Thyroid gland (tissue), 4 donors: Measurements from ENCODE around the gene SUSD4. TPM values are rescaled to one million over a fixed set of nuclear protein-coding genes. Genes with fewer than 3 reads are reported as not detected.

Source experiments
- DNase-seq, 2 donors: peaks; one replicate each; pipeline ENCODE4 v3.0.0-alpha.2; 2019
- H3K27ac ChIP-seq, 3 donors: fragments of 200-600 bp; sonication (generic); 1 replicate in 2 of 3; 2 replicates in 1 of 3; pipeline ENCODE4 v1.5.1; 2016 to 2019; ENCODE audit warnings: mild to moderate bottlenecking in 1 of 3, moderate library complexity in 1 of 3
- H3K27me3 ChIP-seq: fragments of 200-600 bp; sonication (generic); one replicate; pipeline ENCODE4 v1.5.1; 2019
- H3K36me3 ChIP-seq, 2 donors: fragments of 200-600 bp; sonication (generic); one replicate each; pipeline ENCODE4 v1.5.1; 2016 to 2019
- H3K4me1 ChIP-seq, 2 donors: fragments of 200-600 bp; sonication (generic); one replicate each; pipeline ENCODE4 v1.5.1; 2017 to 2019
- H3K4me3 ChIP-seq, 3 donors: fragments of 200-600 bp; sonication (generic); replicated peaks in 1 of 3; 1 replicate in 2 of 3; 2 replicates in 1 of 3; pipeline ENCODE4 v1.5.1; 2016; ENCODE audit warnings: mild to moderate bottlenecking in 1 of 3
- H3K9me3 ChIP-seq: fragments of 200-600 bp; sonication (generic); one replicate; pipeline ENCODE4 v1.5.1; 2017
- POLR2A ChIP-seq, 2 donors: fragments of 450-650 bp; IDR thresholded peaks; one replicate each; pipeline ENCODE4 v1.6.1; 2017; ENCODE audit warnings: antibody characterized with exemption in 2 of 2, mild to moderate bottlenecking in 2 of 2, moderate library complexity in 1 of 2
- WGBS, 2 donors: methylation state at CpG; one replicate each; pipeline ENCODE4 v1.1.5; 2017; 5-methylcytosine and 5-hydroxymethylcytosine counted together
- intact Hi-C: fragments of 100-400 bp; cut with DNase I; formaldehyde crosslinking; loops from one replicate; pipeline ENCODE4 v1.15.1; 2023
- total RNA-seq, 4 donors: library from RNA; depleted of rRNA; stranded (reverse); fragments of >200 nt; gene quantifications; one replicate each; pipeline ENCODE4 v1.2.3, GENCODE V29; 2016
- TF ChIP-seq, protein P1 (sequence below), 6 experiments: fragments of 200-600 bp in 3 of 6; fragments of 450-650 bp in 3 of 6; sonication (generic) in 3 of 6; IDR thresholded peaks; one replicate each; pipeline ENCODE4 v1.5.1; 2016 to 2019; ENCODE audit warnings: antibody characterized with exemption in 6 of 6, mild to moderate bottlenecking in 2 of 6, inconsistent platforms in 1 of 6, moderate library complexity in 1 of 6

Gene SUSD4
- total RNA-seq, 4 donors from 2014 or later, result 0.54 to 2.8 (median 0.92) TPM

DNA sequence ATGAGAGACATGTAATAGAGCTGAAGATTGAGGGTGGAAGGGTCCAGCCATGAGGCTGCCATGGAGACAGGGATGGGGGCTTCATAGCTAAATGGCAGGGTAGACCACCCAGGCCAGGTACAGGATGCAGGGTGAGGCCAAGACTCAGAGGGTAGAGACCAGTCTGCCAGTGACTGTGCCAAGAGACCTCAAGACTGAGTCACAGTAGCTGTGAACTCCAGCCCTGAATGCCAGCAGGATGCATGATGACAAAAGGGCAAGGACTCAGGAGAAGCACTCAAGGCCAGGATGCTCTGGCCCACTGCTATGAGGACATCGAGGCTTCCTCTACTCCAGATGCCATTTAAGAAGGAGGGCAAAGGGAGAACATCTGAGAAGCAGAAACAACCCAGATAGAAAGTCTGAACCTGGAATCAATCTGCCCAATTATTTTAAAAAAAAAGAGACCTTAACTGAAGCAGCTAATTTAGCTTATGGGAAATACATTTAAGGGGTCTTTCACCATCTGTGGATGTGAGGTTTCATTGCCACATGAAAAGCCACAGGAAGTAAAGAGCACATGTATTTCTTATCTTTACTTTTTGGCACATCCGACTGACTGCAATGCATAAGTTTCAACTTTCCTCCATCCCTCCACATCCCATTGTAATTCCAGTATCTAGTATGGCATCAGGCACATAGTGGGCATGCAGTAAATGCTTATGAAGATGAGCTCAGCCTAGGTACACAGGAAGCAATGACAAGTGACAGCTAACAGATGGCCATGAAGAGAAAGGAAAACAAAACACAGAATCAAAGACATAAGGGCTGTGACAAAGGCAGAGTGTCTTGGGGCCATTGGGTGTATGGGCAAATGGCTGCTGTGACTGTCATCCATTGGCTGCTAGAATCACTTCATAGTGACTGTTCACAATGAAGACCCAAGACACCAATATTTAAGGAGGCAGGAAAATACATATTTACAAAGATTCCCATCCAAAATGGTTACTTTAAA lies 40.2 kb downstream of the SUSD4 start:
- 65 to 88% methylated on average over 2 of the region's 2 CpGs for WGBS, 2 donors
- H3K4me3 ChIP-seq, result no peak overlapping the region
- TF ChIP-seq, protein P1, sequence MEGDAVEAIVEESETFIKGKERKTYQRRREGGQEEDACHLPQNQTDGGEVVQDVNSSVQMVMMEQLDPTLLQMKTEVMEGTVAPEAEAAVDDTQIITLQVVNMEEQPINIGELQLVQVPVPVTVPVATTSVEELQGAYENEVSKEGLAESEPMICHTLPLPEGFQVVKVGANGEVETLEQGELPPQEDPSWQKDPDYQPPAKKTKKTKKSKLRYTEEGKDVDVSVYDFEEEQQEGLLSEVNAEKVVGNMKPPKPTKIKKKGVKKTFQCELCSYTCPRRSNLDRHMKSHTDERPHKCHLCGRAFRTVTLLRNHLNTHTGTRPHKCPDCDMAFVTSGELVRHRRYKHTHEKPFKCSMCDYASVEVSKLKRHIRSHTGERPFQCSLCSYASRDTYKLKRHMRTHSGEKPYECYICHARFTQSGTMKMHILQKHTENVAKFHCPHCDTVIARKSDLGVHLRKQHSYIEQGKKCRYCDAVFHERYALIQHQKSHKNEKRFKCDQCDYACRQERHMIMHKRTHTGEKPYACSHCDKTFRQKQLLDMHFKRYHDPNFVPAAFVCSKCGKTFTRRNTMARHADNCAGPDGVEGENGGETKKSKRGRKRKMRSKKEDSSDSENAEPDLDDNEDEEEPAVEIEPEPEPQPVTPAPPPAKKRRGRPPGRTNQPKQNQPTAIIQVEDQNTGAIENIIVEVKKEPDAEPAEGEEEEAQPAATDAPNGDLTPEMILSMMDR (IDR thresholded peaks at IDR 0.05), result no peak
- no peak for TF ChIP-seq POLR2A (IDR thresholded peaks at IDR 0.05)
- no peak overlapping the region for H3K27ac ChIP-seq
- no peaks in the 10 kb centered on the region for H3K36me3 ChIP-seq
- H3K4me1 ChIP-seq, result no peaks in the 10 kb centered on the region
- H3K27me3 ChIP-seq, result no peaks in the 10 kb centered on the region
- intact Hi-C loops, result no loop called here
- no peak for DNase-seq
- no peaks in the 10 kb centered on the region for H3K9me3 ChIP-seq

DNA sequence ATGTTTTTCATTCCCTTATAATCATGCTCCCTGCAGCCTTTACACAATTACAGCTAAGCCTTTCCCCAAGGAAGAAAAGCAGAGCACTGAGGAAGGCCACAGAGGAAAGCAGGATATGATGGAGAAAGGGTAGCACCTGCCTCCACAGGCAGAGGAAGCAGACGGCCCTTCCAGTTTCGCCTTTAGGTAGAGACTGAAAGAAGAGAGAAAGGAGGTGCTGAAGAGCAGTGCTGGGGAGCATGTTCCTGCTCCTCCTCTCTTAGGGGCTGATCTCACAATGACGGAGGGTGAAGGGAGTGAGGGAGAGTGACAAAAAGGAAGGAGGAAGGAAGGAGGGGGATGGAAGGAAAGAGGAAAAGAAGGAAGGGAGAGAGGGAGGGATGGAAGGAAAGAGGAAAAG lies 41.1 kb downstream of the SUSD4 start:
- Histone ChIP-seq H3K4me3 (no peak overlapping the region), H3K36me3 (no peaks in the 10 kb centered on the region), H3K4me1 (no peaks in the 10 kb centered on the region), H3K9me3 (no peaks in the 10 kb centered on the region), H3K27ac (no peak overlapping the region), H3K27me3 (no peaks in the 10 kb centered on the region)
- DNase-seq, result no peak
- intact Hi-C loops, result no loop called here
- 77 to 84% methylated on average over 3 of the region's 3 CpGs for WGBS, 2 donors
- TF ChIP-seq, protein P1 (IDR thresholded peaks at IDR 0.05), result no peak
- TF ChIP-seq POLR2A (IDR thresholded peaks at IDR 0.05), result no peak

GRCh38 chr1:223320959-223321358 lies 43.0 kb downstream of the SUSD4 start:
- H3K9me3 ChIP-seq, result no peaks in the 10 kb centered on the region
- H3K27ac ChIP-seq, result no peak overlapping the region
- DNase-seq, result no peak
- H3K36me3 ChIP-seq, result no peaks in the 10 kb centered on the region
- intact Hi-C loops, result no loop called here
- no peak overlapping the region for H3K4me3 ChIP-seq
- WGBS, 2 donors, result 79 to 81% methylated on average over 6 of the region's 6 CpGs
- TF ChIP-seq POLR2A (IDR thresholded peaks at IDR 0.05), result no peak
- TF ChIP-seq, protein P1 (IDR thresholded peaks at IDR 0.05), result no peak
- H3K27me3 ChIP-seq, result no peaks in the 10 kb centered on the region
- no peaks in the 10 kb centered on the region for H3K4me1 ChIP-seq

DNA sequence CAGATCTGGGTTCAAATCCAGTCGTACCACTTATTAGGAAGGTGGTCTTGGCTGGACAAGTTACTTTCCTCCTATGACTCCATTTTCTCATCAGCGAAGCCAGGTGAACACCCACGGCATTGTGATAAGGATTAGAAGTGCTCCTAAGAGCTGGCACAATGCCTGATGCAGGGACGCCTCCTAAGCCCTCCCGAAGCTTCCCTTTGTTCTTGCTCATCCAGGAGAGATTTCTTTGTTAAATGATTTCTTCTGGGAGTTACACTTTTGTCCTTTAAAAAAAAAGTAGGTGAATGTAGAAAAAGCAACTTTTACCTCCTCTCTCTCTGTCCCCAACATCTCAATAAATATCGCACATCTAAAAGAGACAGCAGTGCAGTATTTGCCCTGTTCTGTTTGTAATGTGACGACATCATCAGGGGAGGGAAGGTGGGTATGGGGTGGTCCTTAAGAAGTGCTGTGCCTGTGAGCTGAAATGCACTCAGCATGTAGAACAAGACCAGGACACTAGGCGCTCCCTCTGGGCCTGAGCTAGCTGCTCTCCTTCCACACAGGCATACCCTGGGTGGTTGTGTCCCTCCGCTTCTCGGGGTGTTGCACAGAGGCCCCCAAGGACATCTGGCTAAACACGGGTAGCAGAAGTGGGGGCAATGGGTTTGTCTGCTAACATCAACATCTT lies 43.9 kb downstream of the SUSD4 start:
- TF ChIP-seq, protein P1 (IDR thresholded peaks at IDR 0.05), result no peak
- TF ChIP-seq POLR2A (IDR thresholded peaks at IDR 0.05), result no peak
- Histone ChIP-seq H3K4me1 (no peaks in the 10 kb centered on the region), H3K9me3 (no peaks in the 10 kb centered on the region), H3K27ac (no peak overlapping the region), H3K36me3 (no peaks in the 10 kb centered on the region), H3K4me3 (no peak overlapping the region), H3K27me3 (no peaks in the 10 kb centered on the region)
- 57 to 60% methylated on average over 11 of the region's 11 CpGs for WGBS, 2 donors
- DNase-seq, result no peak
- intact Hi-C loops, result no loop called here

DNA sequence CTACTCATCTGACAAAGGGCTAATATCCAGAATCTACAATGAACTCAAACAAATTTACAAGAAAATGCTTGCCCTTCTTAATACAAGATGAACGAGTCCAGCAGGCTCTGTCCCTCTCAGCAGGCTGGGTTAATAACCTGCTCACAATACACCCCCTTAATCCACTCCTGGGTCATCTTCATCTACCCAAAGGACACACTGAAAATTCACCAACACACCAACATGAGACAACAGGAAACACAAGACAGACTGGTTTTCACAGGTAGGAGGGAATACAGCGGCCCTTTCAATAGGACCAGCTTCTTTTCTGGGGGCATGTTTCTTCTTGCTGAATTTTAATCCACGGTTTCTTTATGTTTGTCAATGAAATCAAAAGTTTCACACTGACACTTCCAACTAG lies 44.6 kb downstream of the SUSD4 start:
- no peak for DNase-seq
- Histone ChIP-seq H3K36me3 (no peaks in the 10 kb centered on the region), H3K9me3 (no peaks in the 10 kb centered on the region), H3K4me3 (no peak overlapping the region), H3K4me1 (no peaks in the 10 kb centered on the region), H3K27me3 (no peaks in the 10 kb centered on the region), H3K27ac (no peak overlapping the region)
- intact Hi-C loops, result no loop called here
- no peak for TF ChIP-seq POLR2A (IDR thresholded peaks at IDR 0.05)
- TF ChIP-seq, protein P1 (IDR thresholded peaks at IDR 0.05), result no peak
- WGBS, 2 donors, result 75 to 80% methylated on average over 3 of the region's 3 CpGs
